Bronchial epithelial cell (primary cell): ENCODE data around the gene TDO2. TPM values are rescaled to one million over a fixed set of nuclear protein-coding genes. Genes with fewer than 3 reads are reported as not detected.

Experiments used
- DNase-seq: peaks from one replicate; pipeline ENCODE4 v3.0.0-alpha.2; 2010; ENCODE audit warnings: low read depth
- FAIRE-seq: peaks from 2 replicates; lab custom pipeline; 2011; peaks lifted over from hg19 to GRCh38; lab: Jason Lieb, UNC
- H3K27me3 ChIP-seq: 2 replicates; pipeline ENCODE4 v1.5.1; 2011; ENCODE audit warnings: low read length; ENCODE audit not compliant: control insufficient read depth, insufficient read depth
- H3K36me3 ChIP-seq: 2 replicates; pipeline ENCODE4 v1.5.1; 2011; ENCODE audit warnings: low read length; ENCODE audit not compliant: control insufficient read depth, insufficient read depth
- H3K4me3 ChIP-seq: 2 replicates; pipeline ENCODE4 v1.5.1; 2011; ENCODE audit warnings: mild to moderate bottlenecking, low read depth, low read length, control low read depth
- total RNA-seq: library from RNA; depleted of rRNA; stranded (reverse); fragments of >200 nt; gene quantifications from 2 replicates; pipeline ENCODE4 v1.2.1, GENCODE V29; 2014
- TF ChIP-seq, protein P1 (sequence below): IDR thresholded peaks from 2 replicates; pipeline ENCODE4 v1.5.1; 2011; ENCODE audit warnings: mild to moderate bottlenecking, moderate library complexity, low read length, control low read depth, inconsistent platforms; ENCODE audit not compliant: insufficient read depth, severe bottlenecking

TDO2 gene
- total RNA-seq, 1 donor from 2014 or later: not detected

GRCh38 chr4:155899891-155900290 is 3.6 kb upstream of the TDO2 start:
- no peak for FAIRE-seq
- Histone ChIP-seq H3K36me3 (no peaks in the 10 kb centered on the region), H3K27me3 (no peaks in the 10 kb centered on the region), H3K4me3 (no peak overlapping the region)
- TF ChIP-seq, protein P1, sequence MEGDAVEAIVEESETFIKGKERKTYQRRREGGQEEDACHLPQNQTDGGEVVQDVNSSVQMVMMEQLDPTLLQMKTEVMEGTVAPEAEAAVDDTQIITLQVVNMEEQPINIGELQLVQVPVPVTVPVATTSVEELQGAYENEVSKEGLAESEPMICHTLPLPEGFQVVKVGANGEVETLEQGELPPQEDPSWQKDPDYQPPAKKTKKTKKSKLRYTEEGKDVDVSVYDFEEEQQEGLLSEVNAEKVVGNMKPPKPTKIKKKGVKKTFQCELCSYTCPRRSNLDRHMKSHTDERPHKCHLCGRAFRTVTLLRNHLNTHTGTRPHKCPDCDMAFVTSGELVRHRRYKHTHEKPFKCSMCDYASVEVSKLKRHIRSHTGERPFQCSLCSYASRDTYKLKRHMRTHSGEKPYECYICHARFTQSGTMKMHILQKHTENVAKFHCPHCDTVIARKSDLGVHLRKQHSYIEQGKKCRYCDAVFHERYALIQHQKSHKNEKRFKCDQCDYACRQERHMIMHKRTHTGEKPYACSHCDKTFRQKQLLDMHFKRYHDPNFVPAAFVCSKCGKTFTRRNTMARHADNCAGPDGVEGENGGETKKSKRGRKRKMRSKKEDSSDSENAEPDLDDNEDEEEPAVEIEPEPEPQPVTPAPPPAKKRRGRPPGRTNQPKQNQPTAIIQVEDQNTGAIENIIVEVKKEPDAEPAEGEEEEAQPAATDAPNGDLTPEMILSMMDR: no peak
- DNase-seq: no peak

GRCh38 chr4:155900381-155900780 is 3.1 kb upstream of the TDO2 start:
- Histone ChIP-seq H3K36me3 (no peaks in the 10 kb centered on the region), H3K27me3 (no peaks in the 10 kb centered on the region), H3K4me3 (no peak overlapping the region)
- DNase-seq (peak; percentile 54), FAIRE-seq (no peak)
- TF ChIP-seq, protein P1: no peak

DNA sequence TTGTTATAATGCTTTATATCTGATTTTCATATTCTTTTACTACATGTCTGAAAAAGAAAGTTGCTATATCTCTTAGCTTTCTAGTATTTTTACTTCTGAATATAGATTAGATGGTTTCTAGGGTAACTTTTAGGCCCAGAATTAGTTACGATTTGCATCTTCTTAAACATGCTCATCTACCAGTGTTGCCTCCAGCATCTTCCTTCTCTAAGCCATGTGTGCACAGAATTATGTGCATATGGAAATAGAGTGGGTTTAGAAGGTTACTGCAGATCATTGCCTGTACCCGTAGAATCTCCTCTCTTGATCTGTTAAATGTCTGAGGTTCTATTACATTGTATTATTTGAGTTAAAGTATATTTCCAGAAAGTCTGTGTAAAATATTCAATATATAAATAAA is 2.5 kb upstream of the TDO2 start:
- TF ChIP-seq, protein P1: no peak
- H3K4me3 ChIP-seq: no peak overlapping the region
- no peaks in the 10 kb centered on the region for H3K27me3 ChIP-seq
- FAIRE-seq (no peak), DNase-seq (no peak)
- no peaks in the 10 kb centered on the region for H3K36me3 ChIP-seq

DNA sequence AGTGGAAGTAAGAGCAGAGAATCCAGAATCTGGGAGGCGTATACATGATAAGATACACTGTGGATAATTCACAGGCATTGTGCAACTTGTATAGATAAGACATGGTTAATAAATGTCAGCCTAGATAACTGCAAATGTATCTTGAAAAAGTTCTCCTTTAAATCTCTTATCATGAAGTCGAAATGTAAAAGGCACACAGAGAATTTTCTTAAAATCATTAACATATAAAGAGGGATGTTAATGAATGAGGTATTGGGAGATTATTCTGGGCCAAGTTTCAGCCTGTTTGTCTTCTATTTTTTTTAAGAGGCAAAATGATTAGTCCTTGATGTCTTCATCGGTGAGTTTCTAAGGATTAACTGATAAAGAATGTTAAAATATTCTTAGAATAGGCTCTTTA is 835 bp downstream of the TDO2 start:
- TF ChIP-seq, protein P1: no peak
- H3K4me3 ChIP-seq: no peak overlapping the region
- FAIRE-seq: no peak
- H3K36me3 ChIP-seq: no peaks in the 10 kb centered on the region
- DNase-seq: no peak
- H3K27me3 ChIP-seq: no peaks in the 10 kb centered on the region

GRCh38 chr4:155906554-155907247 is 3.2 kb downstream of the TDO2 start:
- TF ChIP-seq, protein P1: no peak
- DNase-seq (peak; percentile 82), FAIRE-seq (no peak)
- no peak overlapping the region for H3K4me3 ChIP-seq
- no peaks in the 10 kb centered on the region for H3K36me3 ChIP-seq
- H3K27me3 ChIP-seq: no peaks in the 10 kb centered on the region

GRCh38 chr4:155907556-155907955 is 4.1 kb downstream of the TDO2 start:
- no peak for FAIRE-seq
- no peak overlapping the region for H3K4me3 ChIP-seq
- H3K36me3 ChIP-seq: no peaks in the 10 kb centered on the region
- DNase-seq: no peak
- TF ChIP-seq, protein P1: no peak
- H3K27me3 ChIP-seq: no peaks in the 10 kb centered on the region
